A549 treated with AZD2906 at 1 μM for 4 hours (cell line): ENCODE data around the gene PCDHGA9. TPM values are rescaled to one million over a fixed set of nuclear protein-coding genes. Genes with fewer than 3 reads are reported as not detected.

Experiments
- total RNA-seq: library from RNA; stranded (reverse); fragments of 200-300 nt; extraction: Qiagen RNA extraction; gene quantifications from 5 replicates; pipeline ENCODE4 v1.2.3, GENCODE V29; 2022

PCDHGA9 gene
- total RNA-seq: 0.03 to 0.05 TPM (median 0.05 TPM) in 5 replicates

DNA sequence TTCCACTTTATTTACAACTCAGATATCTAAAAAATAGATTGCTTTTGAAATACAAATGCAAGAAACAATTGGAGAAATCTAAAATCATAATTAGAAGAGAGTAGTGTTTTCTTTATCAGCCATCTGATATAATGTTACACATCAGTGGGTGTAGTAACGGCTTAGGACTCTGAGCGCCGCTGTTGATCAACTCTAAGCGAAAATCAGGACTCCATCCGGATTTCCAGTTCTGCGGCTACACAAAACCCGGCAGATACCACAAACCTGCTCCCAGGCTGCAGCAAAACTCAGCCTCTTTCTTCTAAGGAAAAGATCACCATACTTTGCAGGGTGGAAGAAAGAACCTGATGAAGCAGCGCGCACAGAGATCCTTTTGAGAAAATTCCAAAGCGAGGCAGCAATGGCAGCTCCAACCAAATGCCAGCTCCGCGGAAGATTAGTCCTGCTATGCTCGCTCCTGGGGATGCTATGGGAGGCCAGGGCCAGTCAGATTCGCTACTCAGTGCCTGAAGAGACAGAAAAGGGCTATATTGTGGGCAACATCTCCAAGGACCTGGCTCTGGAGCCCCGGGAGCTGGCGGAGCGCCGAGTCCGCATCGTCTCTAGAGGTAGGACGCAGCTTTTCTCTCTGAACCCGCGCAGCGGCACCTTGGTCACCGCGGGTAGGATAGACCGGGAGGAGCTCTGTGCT, at the start of gene PCDHGA9:
TSS of gene PCDHGA9 (plus strand) at position 226 of the 691 bp plus-strand sequence. CDS start at position 401, 175 bp downstream.

DNA sequence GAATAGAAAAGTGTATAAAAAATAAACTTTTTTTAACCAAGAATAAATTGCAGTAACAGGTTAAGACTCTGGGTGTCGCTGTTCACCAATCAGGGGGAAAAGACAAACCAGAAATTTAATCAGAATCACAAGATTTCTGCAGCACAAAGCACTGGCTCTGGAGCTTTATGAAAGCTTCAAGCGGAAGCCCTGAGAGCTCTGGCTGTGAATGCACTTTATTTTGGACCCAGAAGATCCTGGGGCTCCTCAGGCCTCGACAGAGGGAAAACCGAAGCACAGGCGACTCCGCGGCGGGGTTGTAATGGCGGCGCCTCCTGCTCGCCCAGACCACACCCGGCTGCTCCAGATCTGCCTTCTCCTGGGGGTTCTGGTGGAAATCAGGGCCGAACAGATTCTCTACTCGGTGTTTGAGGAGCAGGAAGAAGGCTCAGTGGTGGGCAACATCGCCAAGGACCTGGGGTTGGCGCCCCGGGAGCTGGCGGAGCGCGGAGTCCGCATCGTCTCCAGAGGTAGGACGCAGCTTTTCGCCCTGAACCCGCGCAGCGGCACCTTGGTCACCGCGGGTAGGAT, 47.6 kb upstream of the PCDHGA9 start, which contains the start of gene PCDHGA4:
TSS of gene PCDHGA4 (plus strand) at position 122 of the 570 bp plus-strand sequence. CDS start at position 209, 87 bp downstream.

DNA sequence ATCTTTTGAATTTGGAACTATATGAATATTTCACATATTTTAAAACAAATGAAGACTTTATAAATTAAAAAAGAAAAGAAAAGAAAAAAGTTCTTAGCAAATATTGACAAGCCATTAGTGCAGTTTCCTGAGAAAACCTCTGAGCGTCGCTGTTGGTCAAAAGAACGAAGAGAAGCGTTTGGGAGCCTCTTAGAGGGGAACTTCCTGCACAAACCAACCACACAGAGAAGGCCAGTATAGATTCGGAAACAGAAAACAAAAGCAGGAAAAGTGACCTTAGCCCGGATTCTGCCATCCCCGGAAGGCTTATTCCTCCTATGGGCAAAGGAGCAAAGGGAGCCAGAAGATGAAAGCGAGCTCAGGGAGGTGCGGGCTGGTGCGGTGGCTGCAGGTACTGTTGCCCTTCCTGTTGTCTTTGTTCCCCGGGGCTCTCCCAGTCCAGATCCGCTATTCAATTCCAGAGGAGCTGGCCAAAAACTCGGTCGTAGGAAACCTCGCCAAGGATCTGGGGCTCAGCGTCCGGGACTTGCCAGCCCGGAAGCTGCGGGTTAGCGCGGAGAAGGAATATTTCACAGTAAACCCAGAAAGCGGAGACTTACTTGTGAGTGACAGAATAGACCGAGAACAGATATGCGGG, 42.7 kb upstream of the PCDHGA9 start, which contains the start of gene PCDHGB2:
TSS of gene PCDHGB2 (plus strand) at position 205 of the 637 bp plus-strand sequence. CDS start at position 347, 142 bp downstream.

DNA sequence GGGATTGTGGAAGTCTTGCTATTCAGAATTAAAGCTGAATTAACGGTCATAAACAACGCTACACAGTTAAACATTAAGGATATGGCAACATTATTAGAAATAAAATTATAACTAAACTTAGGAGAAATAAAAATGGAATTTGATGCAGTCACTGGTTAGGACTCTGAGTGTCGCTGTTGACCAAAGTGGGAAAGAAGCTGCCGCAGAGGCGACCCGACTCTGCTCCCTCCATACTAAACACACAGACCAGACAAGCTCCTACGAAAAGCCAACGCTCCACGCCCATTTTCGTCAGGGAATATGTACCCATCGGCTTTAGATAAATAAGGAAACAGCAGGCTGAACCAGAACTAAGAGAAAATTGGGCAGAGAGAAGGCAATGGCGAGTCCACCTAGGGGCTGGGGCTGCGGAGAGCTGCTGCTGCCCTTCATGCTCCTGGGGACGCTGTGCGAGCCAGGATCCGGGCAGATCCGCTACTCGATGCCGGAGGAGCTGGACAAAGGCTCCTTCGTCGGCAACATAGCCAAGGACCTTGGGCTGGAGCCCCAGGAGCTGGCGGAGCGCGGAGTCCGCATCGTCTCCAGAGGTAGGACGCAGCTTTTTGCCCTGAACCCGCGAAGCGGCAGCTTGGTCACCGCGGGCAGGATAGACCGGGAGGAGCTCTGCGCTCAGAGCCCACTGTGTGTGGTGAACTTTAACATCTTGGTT, 38.5 kb upstream of the PCDHGA9 start, which contains the start of gene PCDHGA5:
TSS of gene PCDHGA5 (plus strand) at position 211 of the 709 bp plus-strand sequence. CDS start at position 380, 169 bp downstream.

DNA sequence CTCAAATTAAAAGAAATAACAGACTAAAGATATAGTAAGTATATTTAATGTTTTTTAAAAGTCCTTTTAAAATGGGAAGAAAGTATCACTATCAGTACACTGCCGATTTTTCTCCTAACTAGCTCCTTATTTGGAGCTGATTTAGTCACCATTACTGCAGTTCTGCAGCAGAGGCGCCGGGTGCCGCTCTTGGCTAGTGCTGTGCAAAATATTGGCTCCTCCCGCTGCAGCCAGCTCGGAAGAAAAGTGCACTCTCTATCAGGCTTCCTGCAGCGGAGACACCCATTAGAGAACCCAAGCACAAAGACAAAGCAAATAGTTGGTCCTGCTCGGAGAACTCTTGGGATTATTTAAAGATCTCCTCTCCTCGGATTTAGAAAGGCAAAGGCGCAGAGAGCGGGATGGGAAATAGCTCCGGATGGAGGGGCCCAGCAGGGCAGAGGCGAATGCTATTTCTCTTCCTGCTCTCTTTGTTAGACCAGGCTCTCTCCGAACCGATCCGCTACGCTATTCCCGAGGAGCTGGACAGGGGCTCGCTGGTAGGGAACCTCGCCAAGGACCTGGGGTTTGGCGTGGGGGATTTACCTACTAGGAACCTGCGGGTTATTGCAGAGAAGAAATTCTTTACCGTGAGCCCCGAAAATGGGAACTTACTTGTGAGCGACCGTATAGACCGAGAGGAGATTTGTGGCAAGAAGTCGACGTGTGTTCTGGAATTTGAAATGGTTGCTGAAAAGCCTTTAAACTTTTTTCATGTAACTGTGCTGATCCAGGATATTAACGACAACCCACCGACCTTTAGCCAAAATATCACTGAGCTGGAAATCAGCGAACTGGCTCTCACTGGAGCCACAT, 32.4 kb upstream of the PCDHGA9 start, which contains the start of gene PCDHGB3:
TSS of gene PCDHGB3 (plus strand) at position 249 of the 855 bp plus-strand sequence. CDS start at position 402, 153 bp downstream.

DNA sequence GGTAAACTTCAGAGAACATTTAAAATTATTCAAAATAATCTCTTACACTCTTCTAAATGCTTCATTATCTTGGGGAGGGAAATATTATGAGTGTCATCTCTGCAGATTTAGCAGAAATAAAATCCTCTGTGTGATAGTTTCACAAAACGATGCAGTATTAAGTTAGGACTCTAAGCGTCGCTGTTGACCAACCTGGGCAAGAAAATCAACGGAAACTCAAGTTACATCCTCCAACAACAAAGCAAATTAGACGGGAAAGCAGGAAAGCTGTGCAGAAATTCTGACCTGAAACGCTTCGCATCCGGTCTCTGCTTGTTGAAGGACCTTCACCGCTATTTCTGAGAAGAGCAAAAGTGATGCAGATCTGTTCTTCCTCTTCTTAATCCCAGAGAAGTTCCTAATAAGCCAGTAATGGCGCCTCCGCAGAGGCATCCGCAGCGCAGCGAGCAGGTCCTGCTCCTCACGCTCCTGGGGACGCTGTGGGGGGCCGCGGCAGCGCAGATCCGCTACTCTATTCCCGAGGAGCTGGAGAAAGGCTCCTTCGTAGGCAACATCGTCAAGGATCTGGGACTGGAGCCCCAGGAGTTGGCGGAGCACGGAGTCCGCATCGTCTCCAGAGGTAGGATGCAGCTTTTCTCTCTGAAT, 28.8 kb upstream of the PCDHGA9 start, which contains the start of gene PCDHGA6:
TSS of gene PCDHGA6 (plus strand) at position 219 of the 645 bp plus-strand sequence. CDS start at position 412, 193 bp downstream.

DNA sequence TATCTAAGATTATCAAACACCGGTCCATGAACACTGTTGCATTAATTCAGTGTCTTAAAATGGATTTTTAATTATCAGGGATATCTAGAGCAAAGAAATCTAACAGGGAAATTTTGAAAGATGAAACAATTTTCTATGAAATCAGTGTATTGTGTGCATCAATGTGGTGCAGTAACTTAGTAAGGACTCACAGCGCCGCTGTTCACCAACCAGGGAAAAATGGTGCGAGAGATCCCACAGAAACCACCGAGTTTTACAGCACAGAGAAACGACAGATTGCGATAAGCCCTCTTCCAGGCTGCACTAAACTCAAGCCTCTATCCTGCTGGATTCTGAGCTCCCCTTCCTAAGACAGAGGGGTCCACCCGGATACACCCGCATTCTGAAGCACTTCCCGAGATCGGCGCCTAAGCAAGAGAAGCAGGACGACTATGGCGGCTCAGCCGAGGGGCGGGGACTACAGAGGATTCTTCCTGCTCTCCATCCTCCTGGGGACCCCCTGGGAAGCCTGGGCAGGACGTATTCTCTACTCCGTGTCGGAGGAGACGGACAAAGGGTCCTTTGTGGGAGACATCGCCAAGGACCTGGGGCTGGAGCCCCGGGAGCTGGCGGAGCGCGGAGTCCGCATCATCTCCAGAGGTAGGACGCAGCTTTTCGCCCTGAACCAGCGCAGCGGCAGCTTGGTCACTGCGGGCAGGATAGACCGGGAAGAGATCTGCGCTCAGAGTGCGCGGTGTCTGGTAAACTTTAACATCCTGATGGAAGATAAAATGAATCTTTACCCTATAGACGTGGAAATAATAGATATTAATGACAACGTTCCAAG, 19.9 kb upstream of the PCDHGA9 start, which contains the start of gene PCDHGA7:
TSS of gene PCDHGA7 (plus strand) at position 274 of the 826 bp plus-strand sequence. CDS start at position 432, 158 bp downstream.

DNA sequence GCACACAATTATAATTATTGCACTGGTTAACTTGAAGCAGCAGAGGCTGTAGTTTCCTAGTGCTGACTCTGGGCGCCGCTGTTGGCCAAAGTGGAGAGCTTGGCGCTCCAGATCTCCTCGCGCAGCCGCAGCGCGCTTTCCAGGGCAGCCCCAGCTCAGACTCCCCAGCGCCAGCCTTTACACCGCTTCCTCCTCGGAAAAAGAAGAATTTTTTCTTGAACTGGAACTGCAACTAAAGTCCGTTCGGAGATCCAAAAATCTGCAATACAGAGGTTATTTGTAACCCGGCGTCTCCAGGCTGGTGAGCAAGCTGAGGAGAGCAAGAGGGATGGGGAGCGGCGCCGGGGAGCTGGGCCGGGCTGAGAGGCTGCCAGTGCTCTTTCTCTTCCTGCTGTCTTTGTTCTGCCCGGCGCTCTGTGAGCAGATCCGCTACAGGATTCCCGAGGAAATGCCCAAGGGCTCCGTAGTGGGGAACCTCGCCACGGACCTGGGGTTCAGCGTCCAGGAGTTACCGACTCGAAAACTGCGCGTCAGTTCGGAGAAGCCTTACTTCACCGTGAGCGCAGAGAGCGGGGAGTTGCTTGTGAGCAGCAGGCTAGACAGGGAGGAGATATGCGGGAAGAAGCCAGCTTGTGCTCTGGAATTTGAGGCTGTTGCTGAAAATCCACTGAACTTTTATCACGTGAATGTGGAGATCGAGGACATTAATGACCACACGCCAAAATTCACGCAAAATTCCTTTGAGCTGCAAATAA, 14.8 kb upstream of the PCDHGA9 start, which contains the start of gene PCDHGB4:
TSS of gene PCDHGB4 (plus strand) at position 142 of the 755 bp plus-strand sequence. CDS start at position 329, 187 bp downstream.

DNA sequence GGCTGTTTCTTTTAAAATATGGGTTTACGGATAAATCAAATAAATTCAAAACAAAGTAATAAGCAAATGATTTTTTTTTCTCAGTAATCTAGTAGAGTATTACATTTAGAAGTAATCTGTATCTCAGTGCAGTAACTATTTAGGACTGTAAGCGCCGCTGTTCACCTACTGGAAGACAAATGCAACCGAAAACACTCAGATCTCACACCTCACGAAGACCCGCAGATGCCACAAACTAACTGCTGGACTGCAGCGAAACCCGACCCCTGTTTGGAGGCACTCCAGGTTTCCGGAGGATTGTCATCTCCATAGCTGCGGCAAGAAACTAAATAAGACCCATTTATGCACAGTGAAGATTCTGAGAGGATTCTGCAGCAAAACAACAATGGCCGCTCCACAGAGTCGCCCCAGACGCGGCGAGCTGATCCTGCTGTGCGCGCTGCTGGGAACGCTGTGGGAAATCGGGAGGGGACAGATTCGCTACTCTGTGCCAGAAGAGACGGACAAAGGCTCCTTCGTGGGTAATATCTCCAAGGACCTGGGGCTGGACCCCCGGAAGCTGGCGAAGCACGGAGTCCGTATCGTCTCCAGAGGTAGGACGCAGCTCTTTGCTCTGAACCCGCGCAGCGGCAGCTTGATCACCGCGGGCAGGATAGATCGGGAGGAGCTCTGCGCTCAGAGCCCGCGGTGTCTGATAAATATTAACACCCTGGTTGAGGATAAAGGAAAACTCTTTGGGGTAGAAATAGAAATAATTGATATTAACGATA, 10.0 kb upstream of the PCDHGA9 start, which contains the start of gene PCDHGA8:
TSS of gene PCDHGA8 (plus strand) at position 205 of the 770 bp plus-strand sequence. CDS start at position 386, 181 bp downstream.

DNA sequence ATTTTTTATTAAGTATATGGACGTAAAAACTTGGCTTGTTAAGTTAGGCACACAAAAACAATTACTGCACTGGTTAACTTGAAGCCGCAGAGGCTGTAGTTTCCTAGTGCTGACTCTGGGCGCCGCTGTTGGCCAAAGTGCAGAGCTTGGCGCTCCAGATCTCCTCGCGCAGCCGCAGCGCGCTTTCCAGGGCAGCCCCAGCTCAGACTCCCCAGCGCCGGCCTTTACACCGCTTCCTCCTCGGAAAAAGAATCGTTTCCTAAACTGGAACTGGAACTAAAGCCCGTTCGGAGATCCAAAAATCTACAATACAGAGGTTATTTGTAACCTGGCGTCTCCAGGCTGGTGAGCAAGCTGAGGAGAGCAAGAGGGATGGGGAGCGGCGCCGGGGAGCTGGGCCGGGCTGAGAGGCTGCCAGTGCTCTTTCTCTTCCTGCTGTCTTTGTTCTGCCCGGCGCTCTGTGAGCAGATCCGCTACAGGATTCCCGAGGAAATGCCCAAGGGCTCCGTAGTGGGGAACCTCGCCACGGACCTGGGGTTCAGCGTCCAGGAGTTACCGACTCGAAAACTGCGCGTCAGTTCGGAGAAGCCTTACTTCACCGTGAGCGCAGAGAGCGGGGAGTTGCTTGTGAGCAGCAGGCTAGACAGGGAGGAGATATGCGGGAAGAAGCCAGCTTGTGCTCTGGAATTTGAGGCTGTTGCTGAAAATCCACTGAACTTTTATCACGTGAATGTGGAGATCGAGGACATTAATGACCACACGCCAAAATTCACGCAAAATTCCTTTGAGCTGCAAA, 4.6 kb upstream of the PCDHGA9 start, which contains the start of gene PCDHGB5:
TSS of gene PCDHGB5 (plus strand) at position 192 of the 796 bp plus-strand sequence. CDS start at position 373, 181 bp downstream.

DNA sequence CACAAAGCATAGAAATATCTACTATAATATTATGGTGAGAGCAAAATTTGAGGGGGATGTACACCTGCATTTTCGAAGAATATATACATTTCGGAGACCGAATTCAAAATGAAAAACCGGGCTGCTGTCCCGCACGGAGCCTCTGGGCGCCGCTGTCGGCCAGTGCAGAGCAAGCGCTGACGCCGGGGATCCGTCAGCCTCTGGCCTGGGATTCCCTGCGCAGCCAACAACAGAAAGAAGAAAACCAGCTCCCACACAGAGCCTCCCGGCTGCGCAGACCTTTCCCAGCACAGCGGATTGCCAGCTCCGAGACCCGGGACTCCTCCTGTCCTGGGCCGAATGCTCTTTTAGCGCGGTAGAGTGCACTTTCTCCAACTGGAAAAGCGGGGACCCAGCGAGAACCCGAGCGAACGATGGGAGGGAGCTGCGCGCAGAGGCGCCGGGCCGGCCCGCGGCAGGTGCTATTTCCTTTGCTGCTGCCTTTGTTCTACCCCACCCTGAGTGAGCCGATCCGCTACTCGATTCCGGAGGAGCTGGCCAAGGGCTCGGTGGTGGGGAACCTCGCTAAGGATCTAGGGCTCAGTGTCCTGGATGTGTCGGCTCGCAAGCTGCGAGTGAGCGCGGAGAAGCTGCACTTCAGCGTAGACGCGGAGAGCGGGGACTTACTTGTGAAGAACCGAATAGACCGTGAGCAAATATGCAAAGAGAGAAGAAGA, 5.4 kb downstream of the PCDHGA9 start, which contains the start of gene PCDHGB6:
TSS of gene PCDHGB6 (plus strand) at position 232 of the 716 bp plus-strand sequence. CDS start at position 414, 182 bp downstream.

DNA sequence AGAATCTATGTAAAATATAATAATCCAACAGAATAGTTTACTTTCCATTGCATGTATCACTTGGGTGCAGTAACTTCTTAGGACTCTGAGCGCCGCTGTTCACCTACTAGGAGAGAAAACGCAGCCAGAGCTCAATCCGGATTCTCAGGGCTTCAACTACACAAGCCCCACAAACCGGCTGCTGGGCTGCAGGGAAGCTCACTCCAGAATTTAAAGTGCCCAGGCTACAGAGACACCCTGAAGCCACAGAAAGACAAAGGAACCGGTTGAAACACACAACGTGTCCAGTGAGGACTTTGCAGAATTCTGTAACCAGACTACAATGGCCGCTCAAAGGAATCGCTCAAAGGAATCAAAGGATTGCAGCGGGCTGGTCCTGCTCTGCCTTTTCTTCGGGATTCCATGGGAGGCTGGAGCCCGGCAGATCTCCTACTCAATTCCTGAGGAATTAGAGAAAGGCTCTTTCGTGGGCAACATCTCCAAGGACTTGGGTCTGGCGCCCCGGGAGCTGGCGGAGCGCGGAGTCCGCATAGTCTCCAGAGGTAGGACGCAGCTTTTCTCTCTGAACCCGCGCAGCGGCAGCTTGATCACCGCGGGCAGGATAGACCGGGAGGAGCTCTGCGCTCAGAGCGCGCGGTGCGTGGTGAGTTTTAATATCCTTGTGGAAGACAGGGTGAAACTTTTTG, 10.4 kb downstream of the PCDHGA9 start, which contains the start of gene PCDHGA10:
TSS of gene PCDHGA10 (plus strand) at position 134 of the 686 bp plus-strand sequence. CDS start at position 323, 189 bp downstream.

DNA sequence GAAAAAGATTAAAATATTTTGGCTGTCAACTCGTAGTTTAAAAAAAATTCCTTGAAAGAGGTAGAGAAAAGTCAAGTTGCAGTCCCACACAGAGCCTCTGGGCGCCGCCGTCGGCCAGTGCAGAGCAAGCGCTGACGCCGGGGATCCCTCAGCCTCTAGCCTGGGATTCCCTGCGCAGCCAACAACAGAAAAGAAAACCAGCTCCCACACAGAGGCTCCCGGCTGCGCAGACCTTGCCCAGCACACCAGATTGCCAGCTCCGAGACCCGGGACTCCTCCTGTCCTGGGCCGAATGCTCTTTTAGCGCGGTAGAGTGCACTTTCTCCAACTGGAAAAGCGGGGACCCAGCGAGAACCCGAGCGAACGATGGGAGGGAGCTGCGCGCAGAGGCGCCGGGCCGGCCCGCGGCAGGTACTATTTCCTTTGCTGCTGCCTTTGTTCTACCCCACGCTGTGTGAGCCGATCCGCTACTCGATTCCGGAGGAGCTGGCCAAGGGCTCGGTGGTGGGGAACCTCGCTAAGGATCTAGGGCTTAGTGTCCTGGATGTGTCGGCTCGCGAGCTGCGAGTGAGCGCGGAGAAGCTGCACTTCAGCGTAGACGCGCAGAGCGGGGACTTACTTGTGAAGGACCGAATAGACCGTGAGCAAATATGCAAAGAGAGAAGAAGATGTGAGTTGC, 15.1 kb downstream of the PCDHGA9 start, which contains the start of gene PCDHGB7:
TSS of gene PCDHGB7 (plus strand) at position 184 of the 679 bp plus-strand sequence. CDS start at position 367, 183 bp downstream.

DNA sequence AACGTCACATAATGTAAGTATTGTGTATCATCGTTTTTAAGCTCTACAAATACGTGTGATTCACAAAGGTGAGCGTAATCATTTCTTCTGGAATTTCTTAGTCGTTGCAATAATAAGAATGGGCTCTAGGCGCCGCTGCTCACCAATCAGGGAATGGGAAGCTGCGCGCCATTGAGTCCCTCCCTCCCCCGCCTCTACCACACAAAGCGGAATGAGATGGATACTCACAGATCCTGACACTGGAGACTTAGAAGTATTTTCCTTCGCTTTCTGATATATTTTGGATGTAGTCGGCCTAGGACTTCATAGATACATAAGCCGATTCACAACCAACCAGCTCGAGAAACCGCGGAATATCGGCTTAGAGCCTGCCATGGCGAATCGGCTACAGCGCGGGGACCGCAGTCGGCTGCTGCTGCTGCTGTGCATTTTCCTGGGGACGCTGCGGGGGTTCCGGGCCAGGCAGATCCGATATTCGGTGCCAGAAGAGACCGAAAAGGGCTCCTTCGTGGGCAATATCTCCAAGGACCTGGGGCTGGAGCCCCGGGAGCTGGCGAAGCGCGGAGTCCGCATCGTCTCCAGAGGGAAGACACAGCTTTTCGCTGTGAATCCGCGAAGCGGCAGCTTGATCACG, 18.4 kb downstream of the PCDHGA9 start, which contains the start of gene PCDHGA11:
TSS of gene PCDHGA11 (plus strand) at position 197 of the 634 bp plus-strand sequence. CDS start at position 374, 177 bp downstream.

